GM23338 (cell line): ENCODE data around the gene TEKT3. TPM values are rescaled to one million over a fixed set of nuclear protein-coding genes. Genes with fewer than 3 reads are reported as not detected.

Experiments
- ATAC-seq: fragments of 200-7000 bp; cut with Tn5 transposase; 3 replicates; pipeline ENCODE4 v1.9.1; 2020
- DNase-seq: peaks from one replicate; pipeline ENCODE4 v3.0.0-alpha.2; 2015; ENCODE audit warnings: low spot score
- H2AFZ ChIP-seq: fragments of 200-600 bp; sonication (generic); 2 replicates; pipeline ENCODE4 v1.8.0; 2016; ENCODE audit warnings: antibody characterized with exemption, mild to moderate bottlenecking, moderate library complexity
- H3F3A ChIP-seq: fragments of 200-600 bp; sonication (generic); replicated peaks from 2 replicates; pipeline ENCODE4 v1.8.0; 2017; ENCODE audit warnings: antibody characterized with exemption, mixed run types, low read depth
- H3K27ac ChIP-seq: fragments of 200-600 bp; sonication (generic); 2 replicates; pipeline ENCODE4 v1.6.1; 2016; ENCODE audit warnings: low read depth
- H3K27me3 ChIP-seq: fragments of 200-600 bp; sonication (generic); 2 replicates; pipeline ENCODE4 v1.8.0; 2016; ENCODE audit warnings: mild to moderate bottlenecking, mixed run types, moderate library complexity; ENCODE audit not compliant: insufficient read depth
- H3K36me3 ChIP-seq: fragments of 200-600 bp; sonication (generic); 2 replicates; pipeline ENCODE4 v1.8.0; 2016; ENCODE audit warnings: mild to moderate bottlenecking; ENCODE audit not compliant: insufficient read depth
- H3K4me1 ChIP-seq: fragments of 200-600 bp; sonication (generic); 2 replicates; pipeline ENCODE4 v1.8.0; 2016; ENCODE audit warnings: mild to moderate bottlenecking, moderate library complexity; ENCODE audit not compliant: insufficient read depth
- H3K4me2 ChIP-seq: fragments of 200-600 bp; sonication (generic); 2 replicates; pipeline ENCODE4 v1.7.1; 2017; ENCODE audit warnings: mixed run types
- H3K4me3 ChIP-seq: fragments of 200-600 bp; sonication (generic); 2 replicates; pipeline ENCODE4 v1.6.1; 2016; ENCODE audit warnings: mixed run types
- H3K79me2 ChIP-seq: fragments of 200-600 bp; sonication (generic); replicated peaks from 2 replicates; pipeline ENCODE4 v1.8.0; 2017; ENCODE audit warnings: mild to moderate bottlenecking; ENCODE audit not compliant: insufficient read depth
- H3K9me2 ChIP-seq: fragments of 200-600 bp; sonication (generic); 2 replicates; pipeline ENCODE4 v1.8.0; 2017; ENCODE audit not compliant: insufficient read depth
- H4K20me1 ChIP-seq: fragments of 200-600 bp; sonication (generic); replicated peaks from 2 replicates; pipeline ENCODE4 v1.8.0; 2017; ENCODE audit warnings: mild to moderate bottlenecking; ENCODE audit not compliant: insufficient read depth
- H3K27ac Mint-ChIP-seq: 2 replicates; pipeline ENCODE4 v1.8.0; 2020; ENCODE audit warnings: inconsistent platforms, mild to moderate bottlenecking, moderate library complexity, mixed read lengths
- H3K27me3 Mint-ChIP-seq: 3 replicates; pipeline ENCODE4 v1.8.0; 2022; ENCODE audit warnings: low read depth, mild to moderate bottlenecking, moderate library complexity, mixed read lengths, inconsistent platforms; ENCODE audit not compliant: insufficient read depth, poor library complexity
- H3K36me3 Mint-ChIP-seq: 3 replicates; pipeline ENCODE4 v1.8.0; 2021; ENCODE audit warnings: low read depth, mild to moderate bottlenecking, inconsistent platforms, moderate library complexity, mixed read lengths
- H3K4me1 Mint-ChIP-seq: 3 replicates; pipeline ENCODE4 v1.8.0; 2020; ENCODE audit warnings: mild to moderate bottlenecking, inconsistent platforms, mixed read lengths
- H3K4me3 Mint-ChIP-seq: 3 replicates; pipeline ENCODE4 v1.8.0; 2021; ENCODE audit warnings: moderate library complexity, mild to moderate bottlenecking, inconsistent platforms, mixed read lengths
- H3K9me3 Mint-ChIP-seq: 3 replicates; pipeline ENCODE4 v1.8.0; 2020; ENCODE audit warnings: moderate library complexity, mild to moderate bottlenecking, inconsistent platforms, mixed read lengths
- POLR2AphosphoS5 ChIP-seq: IDR thresholded peaks from 2 replicates; pipeline ENCODE4 v1.6.1; 2016; ENCODE audit warnings: antibody characterized with exemption, low read depth
- REST ChIP-seq: IDR thresholded peaks from one replicate; pipeline ENCODE4 v1.6.1; 2018; ENCODE audit warnings: antibody characterized with exemption; ENCODE audit not compliant: unreplicated experiment
- ZNF114 ChIP-seq: fragments of 250-450 bp; sonication (Bioruptor Pico); IDR thresholded peaks from 2 replicates; pipeline ENCODE4 v1.5.0; 2020; ENCODE audit warnings: mild to moderate bottlenecking, moderate library complexity
- ZNF462 ChIP-seq: fragments of 250-450 bp; sonication (Bioruptor Pico); IDR thresholded peaks from 2 replicates; pipeline ENCODE4 v1.5.0; 2020; ENCODE audit warnings: mild to moderate bottlenecking, moderate library complexity
- polyA plus RNA-seq: library from polyadenylated mRNA; unstranded; fragments of >200 nt; fragmentation: Nextera tagmentation; extraction: Ambion mirVana; gene quantifications from 2 replicates; pipeline ENCODE4 v1.2.1, GENCODE V29; 2016
- total RNA-seq: library from RNA; depleted of rRNA; stranded (reverse); fragments of >200 nt; shearing (Covaris generic); gene quantifications from 2 replicates; pipeline ENCODE4 v1.2.3, GENCODE V29; 2014

The TEKT3 gene
- total and polyA plus RNA-seq, 2 experiments from 2014 or later = 1.6 to 2.0 TPM

GRCh38 chr17:15271741-15272140, 69.7 kb downstream of the TEKT3 start (continued):
- TF ChIP-seq ZNF462 (CRISPR knock-in tag) = no peak
- no peak for TF ChIP-seq ZNF114 (CRISPR knock-in tag)
- no peak for TF ChIP-seq REST
- TF ChIP-seq POLR2AphosphoS5 = no peak

GRCh38 chr17:15270628-15271381, 70.6 kb downstream of the TEKT3 start:
- no peak for TF ChIP-seq ZNF462 (CRISPR knock-in tag)
- peaks cover 5% of the 10 kb centered on the region; the same call in 1 of the 2 replicates for H3K27me3 ChIP-seq
- H3K4me3 ChIP-seq = no peak overlapping the region
- no peak overlapping the region for H3K27ac ChIP-seq
- Mint-ChIP-seq H3K9me3 (peaks cover 11% of the 10 kb centered on the region; the same call in 2 of the 3 replicates), H3K27ac (no peak overlapping the region), H3K4me1 (no peaks in the 10 kb centered on the region), H3K4me3 (no peak overlapping the region), H3K27me3 (peaks cover 10% of the 10 kb centered on the region), H3K36me3 (no peaks in the 10 kb centered on the region; the same call in 2 of the 3 replicates)
- ATAC-seq = no peak
- no peaks in the 10 kb centered on the region for H3K9me2 ChIP-seq
- H4K20me1 ChIP-seq = no peaks in the 10 kb centered on the region
- no peaks in the 10 kb centered on the region for H3F3A ChIP-seq
- no peak for DNase-seq
- no peak overlapping the region for H3K4me2 ChIP-seq
- H3K36me3 ChIP-seq = no peaks in the 10 kb centered on the region
- H3K79me2 ChIP-seq = no peaks in the 10 kb centered on the region
- H3K4me1 ChIP-seq = no peaks in the 10 kb centered on the region
- no peak overlapping the region for H2AFZ ChIP-seq
